ENCODE measurements around the gene CEBPG.

- no peak for TF ChIP-seq EZH2phosphoT487 (IDR thresholded peaks at IDR 0.05; ENCODE audit: borderline replicate concordance)
- TF ChIP-seq CTCF (conservative IDR thresholded peaks at IDR 0.05; ENCODE audit: low read length) = no peak
These were observed 50.7 kb downstream of the CEBPG start for GRCh38 chr19:33424181-33424580.

Data from Loucy (cell line).